ENCODE results near the gene MGLL.

The MGLL gene

GRCh38 chr3:127809611-127810010 lies 12.7 kb downstream of the MGLL start:
- TF ChIP-seq EZH2 (IDR thresholded peaks at IDR 0.05; ENCODE audit: borderline replicate concordance, low read length) (no peak), CTCF (IDR thresholded peaks at IDR 0.05; ENCODE audit: low read length) (no peak)
- 0 out of 2 replicates have a peak, but pooled peaks cover 6% of the 10 kb centered on the region for H3K27me3 ChIP-seq (ENCODE audit: insufficient read depth, low read length)
- no peak overlapping the region for H3K4me2 ChIP-seq (ENCODE audit: low read length)
- H4K20me1 ChIP-seq (ENCODE audit: insufficient read depth, low read length) = no peaks in the 10 kb centered on the region
- no peaks in the 10 kb centered on the region for H3F3A ChIP-seq (ENCODE audit: insufficient read depth, low read length)
- H3K36me3 ChIP-seq (ENCODE audit: insufficient read depth, low read length) = no peaks in the 10 kb centered on the region
- no peaks in the 10 kb centered on the region for H3K79me2 ChIP-seq (ENCODE audit: insufficient read depth, low read length)
- no peak overlapping the region for H3K27ac ChIP-seq (ENCODE audit: low read depth, low read length, poor library complexity, severe bottlenecking)
- H3K4me3 ChIP-seq (ENCODE audit: low read depth, low read length, poor library complexity, severe bottlenecking) = no peak overlapping the region
- no peak overlapping the region for H2AFZ ChIP-seq (ENCODE audit: low read length)
- H3K9ac ChIP-seq (ENCODE audit: low read length) = no peak overlapping the region
- no peaks in the 10 kb centered on the region for H3K4me1 ChIP-seq (ENCODE audit: insufficient read depth, low read length, severe bottlenecking)
- no peaks in the 10 kb centered on the region for H3K9me3 ChIP-seq (ENCODE audit: low read length)
- H3K9me2 ChIP-seq (ENCODE audit: low read depth, low read length) = no peaks in the 10 kb centered on the region

GRCh38 chr3:127809211-127809610 lies 13.1 kb downstream of the MGLL start:
- no peaks in the 10 kb centered on the region for H3K36me3 ChIP-seq (ENCODE audit: insufficient read depth, low read length)
- no peaks in the 10 kb centered on the region for H3K79me2 ChIP-seq (ENCODE audit: insufficient read depth, low read length)

GRCh38 chr3:127808197-127808596 lies 14.1 kb downstream of the MGLL start:
- no peaks in the 10 kb centered on the region for H4K20me1 ChIP-seq (ENCODE audit: insufficient read depth, low read length)
- no peaks in the 10 kb centered on the region for H3K9me2 ChIP-seq (ENCODE audit: low read depth, low read length)
- H3F3A ChIP-seq (ENCODE audit: insufficient read depth, low read length) = no peaks in the 10 kb centered on the region
- 0 out of 2 replicates have a peak, but pooled peaks cover 6% of the 10 kb centered on the region for H3K27me3 ChIP-seq (ENCODE audit: insufficient read depth, low read length)
- no peaks in the 10 kb centered on the region for H3K4me1 ChIP-seq (ENCODE audit: insufficient read depth, low read length, severe bottlenecking)
- no peaks in the 10 kb centered on the region for H3K9me3 ChIP-seq (ENCODE audit: low read length)
- no peak overlapping the region for H2AFZ ChIP-seq (ENCODE audit: low read length)
- H3K27ac ChIP-seq (ENCODE audit: low read depth, low read length, poor library complexity, severe bottlenecking) = no peak overlapping the region
- TF ChIP-seq EZH2 (IDR thresholded peaks at IDR 0.05; ENCODE audit: borderline replicate concordance, low read length) = no peak
- no peak for TF ChIP-seq CTCF (IDR thresholded peaks at IDR 0.05; ENCODE audit: low read length)
- H3K9ac ChIP-seq (ENCODE audit: low read length) = no peak overlapping the region
- H3K79me2 ChIP-seq (ENCODE audit: insufficient read depth, low read length) = no peaks in the 10 kb centered on the region
- no peak overlapping the region for H3K4me2 ChIP-seq (ENCODE audit: low read length)
- no peaks in the 10 kb centered on the region for H3K36me3 ChIP-seq (ENCODE audit: insufficient read depth, low read length)
- no peak overlapping the region for H3K4me3 ChIP-seq (ENCODE audit: low read depth, low read length, poor library complexity, severe bottlenecking)

More at GRCh38 chr3:127809211-127809610, 13.1 kb downstream of the MGLL start:
- Histone ChIP-seq H3F3A (ENCODE audit: insufficient read depth, low read length) (no peaks in the 10 kb centered on the region), H3K9me3 (ENCODE audit: low read length) (no peaks in the 10 kb centered on the region), H3K4me2 (ENCODE audit: low read length) (no peak overlapping the region), H3K4me3 (ENCODE audit: low read depth, low read length, poor library complexity, severe bottlenecking) (no peak overlapping the region), H3K9ac (ENCODE audit: low read length) (no peak overlapping the region), H3K9me2 (ENCODE audit: low read depth, low read length) (no peaks in the 10 kb centered on the region), H4K20me1 (ENCODE audit: insufficient read depth, low read length) (no peaks in the 10 kb centered on the region), H2AFZ (ENCODE audit: low read length) (no peak overlapping the region), H3K27ac (ENCODE audit: low read depth, low read length, poor library complexity, severe bottlenecking) (no peak overlapping the region), H3K27me3 (ENCODE audit: insufficient read depth, low read length) (0 out of 2 replicates have a peak, but pooled peaks cover 6% of the 10 kb centered on the region), H3K4me1 (ENCODE audit: insufficient read depth, low read length, severe bottlenecking) (no peaks in the 10 kb centered on the region)
- no peak for TF ChIP-seq CTCF (IDR thresholded peaks at IDR 0.05; ENCODE audit: low read length)
- no peak for TF ChIP-seq EZH2 (IDR thresholded peaks at IDR 0.05; ENCODE audit: borderline replicate concordance, low read length)

Measured in OCI-LY1 (cell line).